ENCODE results near the gene NUP153.
A peak's percentile ranks its signal among the peaks of the same experiment; 100 is the strongest.
"Not testable (repeated sequence)": the region's sequence is repeated elsewhere in the genome, so short reads cannot be mapped to it uniquely, and the experiment has no call there.

NUP153 gene

GRCh38 chr6:17600527-17601385, 106.0 kb downstream of the NUP153 start:
- FAIRE-seq = no peak

GRCh38 chr6:17599877-17600526, 106.7 kb downstream of the NUP153 start, which contains the start of gene FAM8A1:
TSS of gene FAM8A1 (plus strand) at chr6:17600302. CDS start at chr6:17600410, 108 bp downstream.
- FAIRE-seq = no peak

- FAIRE-seq = no peak
Measured at GRCh38 chr6:17596085-17596484, 110.6 kb downstream of the NUP153 start.

- no peak for FAIRE-seq
Measured at GRCh38 chr6:17593246-17593645, 113.5 kb downstream of the NUP153 start.

GRCh38 chr6:17591287-17591686, 115.4 kb downstream of the NUP153 start:
- no peak for FAIRE-seq

- FAIRE-seq = no peak
Measured at GRCh38 chr6:17589406-17590096, 117.2 kb downstream of the NUP153 start.

- FAIRE-seq = no peak
Measured at GRCh38 chr6:17588011-17588410, 118.7 kb downstream of the NUP153 start.

- not testable (repeated sequence) for FAIRE-seq
Measured at GRCh38 chr6:17586623-17587022, 120.1 kb downstream of the NUP153 start.

- no peak for FAIRE-seq
Measured at GRCh38 chr6:17585766-17586490, 120.8 kb downstream of the NUP153 start.

- FAIRE-seq = peak; percentile 88
Measured at GRCh38 chr6:17584241-17584803, 122.4 kb downstream of the NUP153 start.

GRCh38 chr6:17583811-17584210, 122.9 kb downstream of the NUP153 start:
- FAIRE-seq = no peak

GRCh38 chr6:17581282-17581681, 125.4 kb downstream of the NUP153 start:
- not testable (repeated sequence) for FAIRE-seq

GRCh38 chr6:17580518-17581048, 126.1 kb downstream of the NUP153 start:
- no peak for FAIRE-seq

- FAIRE-seq = no peak
Measured at GRCh38 chr6:17577059-17577458, 129.7 kb downstream of the NUP153 start.

- FAIRE-seq = no peak
Measured at GRCh38 chr6:17574866-17575560, 131.7 kb downstream of the NUP153 start.

- FAIRE-seq = no peak
Measured at GRCh38 chr6:17565399-17565798, 141.3 kb downstream of the NUP153 start.

Measured in endometrium (tissue), 2 donors.